GM10248 (cell line): ENCODE results near the gene ZNF552.
"Not testable (repeated sequence)": the region's sequence is repeated elsewhere in the genome, so short reads cannot be mapped to it uniquely, and the experiment has no call there.

Source experiments
- CTCF ChIA-PET: fragments of 300-600 bp; sonication (Branson Sonifier 250); formaldehyde crosslinking; extraction: SDS; loops from one replicate; lab custom pipeline; 2021; ENCODE audit warnings: antibody characterized with exemption; lab: Yijun Ruan, JAX
- POLR2A ChIA-PET: fragments of 350-650 bp; sonication (Branson Sonifier 250); formaldehyde crosslinking; extraction: SDS; loops from one replicate; lab custom pipeline; 2020; ENCODE audit warnings: antibody characterized with exemption; lab: Yijun Ruan, JAX
- DNase-seq: peaks from one replicate; pipeline ENCODE4 v3.0.0; 2012; ENCODE audit errors: extremely low spot score
- CTCF ChIP-seq: IDR thresholded peaks from 2 replicates; pipeline ENCODE4 v1.5.1; 2012; ENCODE audit warnings: mild to moderate bottlenecking, low read depth; ENCODE audit errors: extremely low read depth, missing control alignments, control extremely low read depth

ZNF552 gene

DNA sequence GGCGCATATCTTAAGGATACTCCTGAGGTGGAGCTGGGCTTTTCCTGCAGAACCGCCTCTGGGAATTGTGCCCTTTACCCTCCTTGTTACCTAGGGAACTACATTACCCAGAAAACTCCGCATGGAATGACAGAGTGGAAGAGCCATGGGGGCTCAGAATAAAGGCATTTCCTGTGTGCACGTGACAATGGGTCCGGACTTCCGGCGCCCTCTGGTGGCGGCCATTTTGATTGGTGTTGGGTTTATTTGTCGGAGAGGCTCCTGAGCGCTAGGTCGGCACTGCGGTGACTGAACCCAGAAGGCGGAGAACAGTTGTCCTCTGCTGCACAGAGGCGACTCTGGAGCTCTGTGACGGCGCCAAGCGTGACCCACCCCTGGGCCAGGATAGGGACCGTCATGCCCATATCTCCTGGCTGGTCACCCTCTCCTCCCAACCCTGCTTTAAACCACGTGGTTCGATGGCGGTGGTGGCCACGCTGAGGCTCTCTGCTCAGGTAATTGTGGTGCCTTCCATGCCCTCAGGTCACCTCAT lies 15.4 kb upstream of the ZNF552 start, which contains the start of gene ZNF587B:
ZNF587B (plus strand) TSS at position 229 of the 532 bp plus-strand sequence; CDS start at position 459, 230 bp downstream.
- POLR2A ChIA-PET: no interaction called here
- DNase-seq: no peak
- CTCF ChIA-PET: interaction anchor here (0.9 to 1.3 kb wide), 4 partner anchors 9 to 116 kb away, joined by 3 read pairs; partner anchors contain the start of gene ZNF552
- TF ChIP-seq CTCF: no peak

GRCh38 chr19:57829316-57829715 lies 14.6 kb upstream of the ZNF552 start:
- POLR2A ChIA-PET: interaction anchor here (1.0 kb wide), 1 partner anchor 15 kb away, joined by 3 read pairs; the partner anchor contains the start of gene ZNF552
- CTCF ChIA-PET: interaction anchor here (0.9 to 1.3 kb wide), 4 partner anchors 8 to 115 kb away, joined by 3 read pairs; partner anchors contain the start of gene ZNF552
- no peak for DNase-seq
- no peak for TF ChIP-seq CTCF

- no peak for TF ChIP-seq CTCF
- DNase-seq: no peak
- ChIA-PET POLR2A (no interaction called here), CTCF (no interaction called here)
Observed at GRCh38 chr19:57825511-57825910, 10.8 kb upstream of the ZNF552 start.

GRCh38 chr19:57823608-57824007 lies 8.9 kb upstream of the ZNF552 start:
- CTCF ChIA-PET, POLR2A ChIA-PET, DNase-seq: not testable (repeated sequence)

DNA sequence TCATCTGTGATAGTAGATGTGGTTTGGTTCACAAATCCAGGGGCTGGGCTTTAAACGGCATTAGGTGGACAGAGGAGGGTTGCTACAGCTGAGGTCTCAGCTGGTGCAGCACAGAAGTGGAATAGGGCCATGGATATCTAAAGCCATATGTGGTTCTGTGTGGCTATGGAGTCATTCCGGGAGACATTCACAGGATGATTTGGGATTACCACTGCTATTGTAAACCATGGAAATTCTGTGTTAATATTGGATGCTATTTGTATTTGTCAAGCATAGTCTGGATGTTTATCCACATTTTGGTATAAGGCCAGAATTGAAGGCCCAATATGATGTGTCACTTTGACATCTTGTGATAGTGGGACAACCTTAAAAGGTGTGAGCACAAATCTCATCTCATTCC lies 8.4 kb upstream of the ZNF552 start:
- POLR2A ChIA-PET, DNase-seq, CTCF ChIA-PET: not testable (repeated sequence)

DNA sequence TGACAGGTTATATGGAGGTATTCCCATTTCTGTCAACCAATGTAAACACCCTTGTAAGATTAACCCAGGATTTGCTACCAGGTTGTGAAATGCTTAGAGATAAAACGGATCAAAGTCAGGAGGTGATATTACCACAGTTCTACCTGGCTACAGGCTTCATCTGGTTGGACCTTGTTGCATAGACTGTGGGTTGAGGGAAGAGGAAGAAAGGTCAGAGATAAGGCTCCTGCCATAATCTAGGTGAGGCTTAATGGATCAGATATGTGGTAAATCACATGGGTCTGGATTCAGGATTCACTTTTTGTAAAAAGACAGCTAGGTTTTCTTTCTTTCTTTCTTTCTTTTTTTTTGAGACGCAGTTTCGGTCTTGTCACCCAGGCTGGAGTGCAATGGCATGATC lies 6.8 kb upstream of the ZNF552 start:
- CTCF ChIA-PET: interaction anchor here (1.3 kb wide), 2 partner anchors 8 to 25 kb away, joined by 3 read pairs; partner anchors contain the start of gene ZNF587B
- DNase-seq, POLR2A ChIA-PET: not testable (repeated sequence)

DNA sequence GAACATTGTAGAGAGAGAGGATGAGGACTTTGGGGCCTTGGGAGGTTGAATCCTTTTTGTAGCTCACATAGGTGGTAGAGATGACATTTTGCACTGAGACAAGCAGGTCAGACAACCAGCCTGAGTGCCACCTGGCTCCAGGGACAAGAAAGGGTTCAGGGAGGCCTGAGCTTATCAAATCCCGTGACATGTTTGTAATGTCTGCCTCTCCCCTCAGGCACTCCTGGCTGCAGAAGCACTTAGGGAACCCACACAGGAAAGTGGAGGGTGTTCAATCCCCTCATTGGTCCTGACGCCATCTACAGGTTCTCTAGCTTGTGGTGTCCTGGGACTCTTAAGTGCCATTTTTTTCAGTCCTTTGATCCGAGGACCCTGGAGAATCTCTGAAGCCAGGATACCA lies 6.4 kb upstream of the ZNF552 start:
- not testable (repeated sequence) for DNase-seq
- CTCF ChIA-PET: interaction anchor here (1.3 kb wide), 2 partner anchors 9 to 26 kb away, joined by 3 read pairs; partner anchors contain the start of gene ZNF587B
- POLR2A ChIA-PET: interaction anchor here (0.8 kb wide), 1 partner anchor 31 kb away, joined by 4 read pairs; no protein-coding TSS in a partner anchor

GRCh38 chr19:57820599-57820998 lies 5.9 kb upstream of the ZNF552 start:
- ChIA-PET CTCF (interaction anchor here (0.8 to 1.5 kb wide), 4 partner anchors 9 to 84 kb away, joined by 3 to 4 read pairs (median 3); partner anchors contain the start of gene ZNF587B), POLR2A (interaction anchor here (0.8 kb wide), 1 partner anchor 32 kb away, joined by 4 read pairs; no protein-coding TSS in a partner anchor)
- DNase-seq: no peak
- no peak for TF ChIP-seq CTCF
